ENCODE measurements around the gene MOCS1.

DNA sequence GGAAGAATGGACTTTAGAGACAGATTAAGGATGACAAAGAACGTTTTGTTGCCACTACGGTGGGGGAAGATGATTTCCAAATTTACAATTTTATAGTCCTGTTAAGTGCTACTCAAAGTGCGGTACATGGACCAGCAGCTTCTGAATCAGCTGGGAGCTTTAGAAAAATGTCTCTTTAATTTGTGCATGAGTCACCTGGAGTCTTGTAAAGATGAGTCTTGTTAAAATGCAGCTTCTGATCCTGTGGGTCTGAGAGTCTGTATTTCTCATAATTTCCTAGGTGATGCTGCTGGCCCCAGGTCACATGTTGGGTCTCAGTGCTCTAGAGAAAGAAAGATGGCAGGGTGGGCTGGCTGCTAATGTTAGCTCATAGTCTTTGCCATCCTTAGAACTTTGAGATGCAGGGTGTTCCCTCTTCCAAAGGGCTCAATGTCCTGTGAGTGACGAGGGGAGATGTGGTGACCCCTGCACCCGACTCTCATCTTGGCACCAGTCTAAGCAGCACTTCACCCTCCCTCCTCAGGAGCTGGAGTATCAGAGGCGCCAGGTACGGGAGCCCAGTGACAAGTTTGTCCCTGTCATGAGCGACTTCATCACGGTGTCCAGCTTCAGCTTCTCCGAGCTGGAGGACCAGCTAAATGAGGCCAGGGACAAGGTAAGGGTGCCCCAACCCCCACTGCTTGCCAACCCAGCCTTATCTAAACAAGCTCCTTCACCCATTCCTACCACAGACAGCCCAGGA is 34.5 kb downstream of the MOCS1 start:
- no peak for TF ChIP-seq MAX (IDR thresholded peaks at IDR 0.05; ENCODE audit: low read depth)
- TF ChIP-seq, protein P1, sequence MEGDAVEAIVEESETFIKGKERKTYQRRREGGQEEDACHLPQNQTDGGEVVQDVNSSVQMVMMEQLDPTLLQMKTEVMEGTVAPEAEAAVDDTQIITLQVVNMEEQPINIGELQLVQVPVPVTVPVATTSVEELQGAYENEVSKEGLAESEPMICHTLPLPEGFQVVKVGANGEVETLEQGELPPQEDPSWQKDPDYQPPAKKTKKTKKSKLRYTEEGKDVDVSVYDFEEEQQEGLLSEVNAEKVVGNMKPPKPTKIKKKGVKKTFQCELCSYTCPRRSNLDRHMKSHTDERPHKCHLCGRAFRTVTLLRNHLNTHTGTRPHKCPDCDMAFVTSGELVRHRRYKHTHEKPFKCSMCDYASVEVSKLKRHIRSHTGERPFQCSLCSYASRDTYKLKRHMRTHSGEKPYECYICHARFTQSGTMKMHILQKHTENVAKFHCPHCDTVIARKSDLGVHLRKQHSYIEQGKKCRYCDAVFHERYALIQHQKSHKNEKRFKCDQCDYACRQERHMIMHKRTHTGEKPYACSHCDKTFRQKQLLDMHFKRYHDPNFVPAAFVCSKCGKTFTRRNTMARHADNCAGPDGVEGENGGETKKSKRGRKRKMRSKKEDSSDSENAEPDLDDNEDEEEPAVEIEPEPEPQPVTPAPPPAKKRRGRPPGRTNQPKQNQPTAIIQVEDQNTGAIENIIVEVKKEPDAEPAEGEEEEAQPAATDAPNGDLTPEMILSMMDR (IDR thresholded peaks at IDR 0.05) = no peak
- TF ChIP-seq POLR2AphosphoS5 (IDR thresholded peaks at IDR 0.05; ENCODE audit: low read depth, low read length) = no peak
- no peak for TF ChIP-seq TAF1 (IDR thresholded peaks at IDR 0.05; ENCODE audit: borderline replicate concordance, low read depth, low read length)
- no peak for TF ChIP-seq EP300 (IDR thresholded peaks at IDR 0.05; ENCODE audit: borderline replicate concordance in 1 of 2, low read depth in 1 of 2, low read length in 1 of 2)

Measured in SK-N-SH (cell line).